ENCODE results near the gene CAPN1. TPM values are rescaled to one million over a fixed set of nuclear protein-coding genes. Genes with fewer than 3 reads are reported as not detected.

The CAPN1 gene
- total and polyA plus RNA-seq, 9 of the 15 experiments (the other 6 are each of a cell fraction or from before 2014, with no cell fraction given) = 3.5 to 199 (median 61.6) TPM

DNA sequence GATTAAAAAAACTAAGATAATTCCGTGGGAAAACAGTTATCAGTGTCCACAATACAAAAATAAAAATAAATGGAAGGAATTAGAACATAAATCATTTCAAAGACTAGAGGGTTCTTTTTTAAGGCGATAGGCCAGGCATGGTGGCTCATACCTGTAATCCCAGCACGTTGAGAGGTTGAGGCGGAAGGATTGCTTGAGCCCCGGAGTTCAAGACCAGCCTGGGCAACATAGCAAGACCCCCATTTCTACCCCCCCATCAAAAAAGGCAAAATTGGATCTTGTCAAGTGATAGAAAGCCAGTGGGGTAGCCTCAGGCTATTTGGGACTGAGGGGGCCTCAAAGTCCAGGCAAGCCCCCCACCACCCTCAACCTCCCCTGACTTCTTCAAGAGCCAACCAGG lies 59.4 kb downstream of the CAPN1 start:
- Histone ChIP-seq H3K27ac (ENCODE audit: extremely low read depth, low read depth, low read length) (no peak overlapping the region), H3K36me3 (ENCODE audit: control insufficient read depth, insufficient read depth, low read length) (no peaks in the 10 kb centered on the region), H2AFZ (ENCODE audit: low read depth, low read length) (no peak overlapping the region), H3K4me2 (ENCODE audit: insufficient read depth, low read length) (no peak overlapping the region), H3K79me2 (ENCODE audit: control insufficient read depth, insufficient read depth, low read length) (no peaks in the 10 kb centered on the region), H3K4me1 (replicated peaks in 1 of 2; ENCODE audit: control insufficient read depth in 2 of 2, insufficient read depth in 2 of 2, low read length in 2 of 2) (peaks cover 0 to 6% of the 10 kb centered on the region in 2 experiments; a peak in 2 of 5 replicates), H3K4me3 (no peak overlapping the region), H3K9ac (ENCODE audit: insufficient read depth in 1 of 2, low read depth in 2 of 2, low read length in 2 of 2) (no peak overlapping the region), H3K27me3 (ENCODE audit: control insufficient read depth in 2 of 2, insufficient read depth in 2 of 2, low read length in 2 of 2) (peaks cover 0 to 6% of the 10 kb centered on the region in 2 experiments; a peak in 1 of 5 replicates), H4K20me1 (replicated peaks; ENCODE audit: control insufficient read depth, insufficient read depth, low read length) (no peaks in the 10 kb centered on the region), H3K9me3 (replicated peaks; ENCODE audit: control insufficient read depth, insufficient read depth, low read depth, low read length) (peaks cover 6% of the 10 kb centered on the region; the same call in 1 of the 2 replicates), H3K9me1 (ENCODE audit: control insufficient read depth, insufficient read depth, low read length) (no peaks in the 10 kb centered on the region)
- ATAC-seq (no peak), FAIRE-seq (no peak), DNase-seq (ENCODE audit: extremely low read depth in 1 of 4, low spot score in 3 of 4) (no peak)
- intact Hi-C loops (cut with micrococcal nuclease) (no loop called here), in situ Hi-C loops (cut with MboI) (no loop called here)
- POLR2A ChIA-PET = no interaction called here
- BruUV-seq (replicated peaks) = no TSS peak
- CTCF ChIA-PET (ENCODE audit: low intra/inter-chr PET ratio) = interaction anchor here (1.7 kb wide), 1 partner anchor 9 kb away, joined by 5 read pairs; no protein-coding TSS in a partner anchor
- 36% methylated on average over 5 of the region's 5 CpGs for WGBS (ENCODE audit: insufficient coverage, low coverage, missing lambda C conversion rate)
- TF ChIP-seq ZNF121 (CRISPR knock-in tag; conservative IDR thresholded peaks at IDR 0.05) = peak; percentile 59
- TF ChIP-seq SLC30A9 (CRISPR knock-in tag; IDR thresholded peaks at IDR 0.05) = no peak

DNA sequence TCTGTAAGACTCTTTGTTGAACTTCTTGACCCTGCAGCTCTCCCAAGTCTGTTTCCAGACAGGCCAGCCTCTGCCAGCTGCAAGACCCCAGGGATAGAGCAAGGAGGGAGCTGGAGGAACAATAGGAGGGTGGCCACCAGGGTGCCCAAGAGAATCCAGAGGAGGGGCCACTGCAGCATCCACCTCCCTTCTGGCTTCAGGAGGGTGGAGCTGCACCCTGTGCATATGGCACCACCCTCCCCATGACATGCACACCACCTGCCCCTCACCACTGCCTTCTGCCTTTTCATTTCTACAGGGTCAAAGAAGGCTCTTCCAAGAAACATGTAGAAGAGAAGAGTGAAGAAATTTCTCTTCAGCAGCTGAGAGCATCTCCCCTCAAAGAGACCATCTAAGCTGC lies 60.0 kb downstream of the CAPN1 start:
- no TSS peak for BruUV-seq (replicated peaks)
- Histone ChIP-seq H3K9me1 (ENCODE audit: control insufficient read depth, insufficient read depth, low read length) (no peaks in the 10 kb centered on the region), H3K79me2 (ENCODE audit: control insufficient read depth, insufficient read depth, low read length) (no peaks in the 10 kb centered on the region), H3K9me3 (replicated peaks; ENCODE audit: control insufficient read depth, insufficient read depth, low read depth, low read length) (peaks cover 6% of the 10 kb centered on the region; the same call in 1 of the 2 replicates), H3K27ac (ENCODE audit: extremely low read depth, low read depth, low read length) (no peak overlapping the region), H3K4me1 (replicated peaks in 1 of 2; ENCODE audit: control insufficient read depth in 2 of 2, insufficient read depth in 2 of 2, low read length in 2 of 2) (peaks cover 0 to under 1% of the 10 kb centered on the region in 2 experiments; a peak in 1 of 5 replicates), H3K27me3 (ENCODE audit: control insufficient read depth in 2 of 2, insufficient read depth in 2 of 2, low read length in 2 of 2) (0 out of 5 replicates have a peak, but pooled peaks cover 0 to under 1% of the 10 kb centered on the region in 2 experiments), H2AFZ (ENCODE audit: low read depth, low read length) (no peak overlapping the region), H3K4me2 (ENCODE audit: insufficient read depth, low read length) (no peak overlapping the region), H4K20me1 (replicated peaks; ENCODE audit: control insufficient read depth, insufficient read depth, low read length) (no peaks in the 10 kb centered on the region), H3K9ac (ENCODE audit: insufficient read depth in 1 of 2, low read depth in 2 of 2, low read length in 2 of 2) (no peak overlapping the region), H3K4me3 (no peak overlapping the region), H3K36me3 (ENCODE audit: control insufficient read depth, insufficient read depth, low read length) (no peaks in the 10 kb centered on the region)
- DNase-seq (ENCODE audit: extremely low read depth in 1 of 4, low spot score in 3 of 4) = no peak
- FAIRE-seq = no peak
- CTCF ChIA-PET (ENCODE audit: low intra/inter-chr PET ratio) = no interaction called here
- POLR2A ChIA-PET = no interaction called here
- no peak for ATAC-seq
- intact Hi-C loops (cut with micrococcal nuclease) (no loop called here), in situ Hi-C loops (cut with MboI) (no loop called here)
- no peak for TF ChIP-seq BHLHE40 (IDR thresholded peaks at IDR 0.05; ENCODE audit: low read length)
- no peak for TF ChIP-seq PHB (CRISPR knock-in tag; IDR thresholded peaks at IDR 0.05)
- TF ChIP-seq SETDB1 (IDR thresholded peaks at IDR 0.05; ENCODE audit: low read length) = no peak
- TF ChIP-seq ZBED1 (IDR thresholded peaks at IDR 0.05) = no peak
- TF ChIP-seq, protein P1, sequence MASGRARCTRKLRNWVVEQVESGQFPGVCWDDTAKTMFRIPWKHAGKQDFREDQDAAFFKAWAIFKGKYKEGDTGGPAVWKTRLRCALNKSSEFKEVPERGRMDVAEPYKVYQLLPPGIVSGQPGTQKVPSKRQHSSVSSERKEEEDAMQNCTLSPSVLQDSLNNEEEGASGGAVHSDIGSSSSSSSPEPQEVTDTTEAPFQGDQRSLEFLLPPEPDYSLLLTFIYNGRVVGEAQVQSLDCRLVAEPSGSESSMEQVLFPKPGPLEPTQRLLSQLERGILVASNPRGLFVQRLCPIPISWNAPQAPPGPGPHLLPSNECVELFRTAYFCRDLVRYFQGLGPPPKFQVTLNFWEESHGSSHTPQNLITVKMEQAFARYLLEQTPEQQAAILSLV (tag; IDR thresholded peaks at IDR 0.05) = no peak
- TF ChIP-seq, protein P2, sequence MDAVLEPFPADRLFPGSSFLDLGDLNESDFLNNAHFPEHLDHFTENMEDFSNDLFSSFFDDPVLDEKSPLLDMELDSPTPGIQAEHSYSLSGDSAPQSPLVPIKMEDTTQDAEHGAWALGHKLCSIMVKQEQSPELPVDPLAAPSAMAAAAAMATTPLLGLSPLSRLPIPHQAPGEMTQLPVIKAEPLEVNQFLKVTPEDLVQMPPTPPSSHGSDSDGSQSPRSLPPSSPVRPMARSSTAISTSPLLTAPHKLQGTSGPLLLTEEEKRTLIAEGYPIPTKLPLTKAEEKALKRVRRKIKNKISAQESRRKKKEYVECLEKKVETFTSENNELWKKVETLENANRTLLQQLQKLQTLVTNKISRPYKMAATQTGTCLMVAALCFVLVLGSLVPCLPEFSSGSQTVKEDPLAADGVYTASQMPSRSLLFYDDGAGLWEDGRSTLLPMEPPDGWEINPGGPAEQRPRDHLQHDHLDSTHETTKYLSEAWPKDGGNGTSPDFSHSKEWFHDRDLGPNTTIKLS (IDR thresholded peaks at IDR 0.05; ENCODE audit: borderline replicate concordance, low read depth) = no peak
- no peak for TF ChIP-seq NEUROD1 (IDR thresholded peaks at IDR 0.05; ENCODE audit: borderline replicate concordance, low read depth, low read length, partially characterized antibody)
- TF ChIP-seq, protein P3, sequence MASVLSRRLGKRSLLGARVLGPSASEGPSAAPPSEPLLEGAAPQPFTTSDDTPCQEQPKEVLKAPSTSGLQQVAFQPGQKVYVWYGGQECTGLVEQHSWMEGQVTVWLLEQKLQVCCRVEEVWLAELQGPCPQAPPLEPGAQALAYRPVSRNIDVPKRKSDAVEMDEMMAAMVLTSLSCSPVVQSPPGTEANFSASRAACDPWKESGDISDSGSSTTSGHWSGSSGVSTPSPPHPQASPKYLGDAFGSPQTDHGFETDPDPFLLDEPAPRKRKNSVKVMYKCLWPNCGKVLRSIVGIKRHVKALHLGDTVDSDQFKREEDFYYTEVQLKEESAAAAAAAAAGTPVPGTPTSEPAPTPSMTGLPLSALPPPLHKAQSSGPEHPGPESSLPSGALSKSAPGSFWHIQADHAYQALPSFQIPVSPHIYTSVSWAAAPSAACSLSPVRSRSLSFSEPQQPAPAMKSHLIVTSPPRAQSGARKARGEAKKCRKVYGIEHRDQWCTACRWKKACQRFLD (CRISPR knock-in tag; IDR thresholded peaks at IDR 0.05) = no peak
- no peak for TF ChIP-seq FOXM1 (IDR thresholded peaks at IDR 0.05; ENCODE audit: low read depth)
- no peak for TF ChIP-seq FOXM1 (CRISPR knock-in tag; IDR thresholded peaks at IDR 0.05; ENCODE audit: low read depth)

Data from K562 (cell line).